GM23338 (cell line): ENCODE measurements around the gene RS1.

ENCODE experiments used
- EZH2 ChIP-seq: fragments of 200-600 bp; sonication (generic); IDR thresholded peaks from one replicate; pipeline ENCODE4 v1.8.0; 2017; ENCODE audit warnings: antibody characterized with exemption, mild to moderate bottlenecking, low read depth; ENCODE audit not compliant: unreplicated experiment
- JUNB ChIP-seq: IDR thresholded peaks from one replicate; pipeline ENCODE4 v1.6.1; 2016; ENCODE audit warnings: antibody characterized with exemption; ENCODE audit not compliant: unreplicated experiment
- POLR2AphosphoS5 ChIP-seq: IDR thresholded peaks from 2 replicates; pipeline ENCODE4 v1.6.1; 2016; ENCODE audit warnings: antibody characterized with exemption, low read depth
- TF ChIP-seq, protein P1 (sequence below), 2 experiments: fragments of 200-600 bp in 1 of 2; sonication (generic) in 1 of 2; conservative IDR thresholded peaks; 2 replicates each; pipeline versions ENCODE4 v1.5.1 to v1.6.1; 2016 to 2017; ENCODE audit warnings: antibody characterized with exemption in 2 of 2, low read depth in 2 of 2, mild to moderate bottlenecking in 2 of 2, moderate library complexity in 1 of 2
- TF ChIP-seq, protein P2 (sequence below): IDR thresholded peaks from one replicate; pipeline ENCODE4 v1.6.1; 2018; ENCODE audit warnings: antibody characterized with exemption; ENCODE audit not compliant: unreplicated experiment
- TF ChIP-seq, protein P3 (sequence below): fragments of 250-450 bp; sonication (Bioruptor Pico); IDR thresholded peaks from 2 replicates; pipeline ENCODE4 v1.5.0; 2020; ENCODE audit warnings: mild to moderate bottlenecking, moderate library complexity

DNA sequence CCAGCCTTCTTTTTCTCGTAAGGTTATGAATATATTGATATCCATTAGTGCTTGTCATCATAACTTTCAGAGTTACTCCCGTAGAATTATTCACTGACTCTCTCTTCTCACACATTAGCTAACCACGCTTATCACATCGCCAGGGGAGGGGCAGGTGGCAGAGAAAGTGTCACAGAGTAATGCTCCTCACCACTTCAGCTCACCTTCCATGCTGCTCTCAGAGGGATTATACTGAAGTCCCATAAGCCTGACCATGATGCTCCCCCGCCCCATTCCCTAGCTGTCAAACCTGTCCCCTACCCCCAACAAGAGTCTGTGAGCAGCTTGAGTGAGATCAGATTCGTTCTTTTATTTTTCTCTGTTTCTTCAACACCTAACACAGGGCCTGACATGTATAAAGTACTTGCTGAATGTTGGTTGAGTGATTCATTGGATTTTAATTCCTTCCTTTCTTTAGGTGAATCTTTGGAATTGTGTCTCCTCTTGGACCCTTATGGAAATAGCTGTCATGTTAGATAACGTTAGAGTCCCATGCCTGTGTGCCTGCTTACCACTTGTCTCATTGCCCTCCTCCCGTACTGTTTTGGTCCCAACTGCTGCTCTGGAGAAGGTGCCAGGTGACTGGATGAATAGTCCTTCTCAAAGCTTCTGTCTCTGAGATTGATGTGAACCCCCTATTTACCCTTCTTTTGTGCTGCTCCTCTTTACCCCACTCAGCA is 55.1 kb downstream of the RS1 start:
- TF ChIP-seq, protein P1, sequence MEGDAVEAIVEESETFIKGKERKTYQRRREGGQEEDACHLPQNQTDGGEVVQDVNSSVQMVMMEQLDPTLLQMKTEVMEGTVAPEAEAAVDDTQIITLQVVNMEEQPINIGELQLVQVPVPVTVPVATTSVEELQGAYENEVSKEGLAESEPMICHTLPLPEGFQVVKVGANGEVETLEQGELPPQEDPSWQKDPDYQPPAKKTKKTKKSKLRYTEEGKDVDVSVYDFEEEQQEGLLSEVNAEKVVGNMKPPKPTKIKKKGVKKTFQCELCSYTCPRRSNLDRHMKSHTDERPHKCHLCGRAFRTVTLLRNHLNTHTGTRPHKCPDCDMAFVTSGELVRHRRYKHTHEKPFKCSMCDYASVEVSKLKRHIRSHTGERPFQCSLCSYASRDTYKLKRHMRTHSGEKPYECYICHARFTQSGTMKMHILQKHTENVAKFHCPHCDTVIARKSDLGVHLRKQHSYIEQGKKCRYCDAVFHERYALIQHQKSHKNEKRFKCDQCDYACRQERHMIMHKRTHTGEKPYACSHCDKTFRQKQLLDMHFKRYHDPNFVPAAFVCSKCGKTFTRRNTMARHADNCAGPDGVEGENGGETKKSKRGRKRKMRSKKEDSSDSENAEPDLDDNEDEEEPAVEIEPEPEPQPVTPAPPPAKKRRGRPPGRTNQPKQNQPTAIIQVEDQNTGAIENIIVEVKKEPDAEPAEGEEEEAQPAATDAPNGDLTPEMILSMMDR (conservative IDR thresholded peaks at IDR 0.05; ENCODE audit: low read depth in 2 of 2): no peak
- TF ChIP-seq, protein P2, sequence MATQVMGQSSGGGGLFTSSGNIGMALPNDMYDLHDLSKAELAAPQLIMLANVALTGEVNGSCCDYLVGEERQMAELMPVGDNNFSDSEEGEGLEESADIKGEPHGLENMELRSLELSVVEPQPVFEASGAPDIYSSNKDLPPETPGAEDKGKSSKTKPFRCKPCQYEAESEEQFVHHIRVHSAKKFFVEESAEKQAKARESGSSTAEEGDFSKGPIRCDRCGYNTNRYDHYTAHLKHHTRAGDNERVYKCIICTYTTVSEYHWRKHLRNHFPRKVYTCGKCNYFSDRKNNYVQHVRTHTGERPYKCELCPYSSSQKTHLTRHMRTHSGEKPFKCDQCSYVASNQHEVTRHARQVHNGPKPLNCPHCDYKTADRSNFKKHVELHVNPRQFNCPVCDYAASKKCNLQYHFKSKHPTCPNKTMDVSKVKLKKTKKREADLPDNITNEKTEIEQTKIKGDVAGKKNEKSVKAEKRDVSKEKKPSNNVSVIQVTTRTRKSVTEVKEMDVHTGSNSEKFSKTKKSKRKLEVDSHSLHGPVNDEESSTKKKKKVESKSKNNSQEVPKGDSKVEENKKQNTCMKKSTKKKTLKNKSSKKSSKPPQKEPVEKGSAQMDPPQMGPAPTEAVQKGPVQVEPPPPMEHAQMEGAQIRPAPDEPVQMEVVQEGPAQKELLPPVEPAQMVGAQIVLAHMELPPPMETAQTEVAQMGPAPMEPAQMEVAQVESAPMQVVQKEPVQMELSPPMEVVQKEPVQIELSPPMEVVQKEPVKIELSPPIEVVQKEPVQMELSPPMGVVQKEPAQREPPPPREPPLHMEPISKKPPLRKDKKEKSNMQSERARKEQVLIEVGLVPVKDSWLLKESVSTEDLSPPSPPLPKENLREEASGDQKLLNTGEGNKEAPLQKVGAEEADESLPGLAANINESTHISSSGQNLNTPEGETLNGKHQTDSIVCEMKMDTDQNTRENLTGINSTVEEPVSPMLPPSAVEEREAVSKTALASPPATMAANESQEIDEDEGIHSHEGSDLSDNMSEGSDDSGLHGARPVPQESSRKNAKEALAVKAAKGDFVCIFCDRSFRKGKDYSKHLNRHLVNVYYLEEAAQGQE: no peak
- no peak for TF ChIP-seq EZH2
- TF ChIP-seq POLR2AphosphoS5: no peak
- TF ChIP-seq JUNB: no peak
- TF ChIP-seq, protein P3, sequence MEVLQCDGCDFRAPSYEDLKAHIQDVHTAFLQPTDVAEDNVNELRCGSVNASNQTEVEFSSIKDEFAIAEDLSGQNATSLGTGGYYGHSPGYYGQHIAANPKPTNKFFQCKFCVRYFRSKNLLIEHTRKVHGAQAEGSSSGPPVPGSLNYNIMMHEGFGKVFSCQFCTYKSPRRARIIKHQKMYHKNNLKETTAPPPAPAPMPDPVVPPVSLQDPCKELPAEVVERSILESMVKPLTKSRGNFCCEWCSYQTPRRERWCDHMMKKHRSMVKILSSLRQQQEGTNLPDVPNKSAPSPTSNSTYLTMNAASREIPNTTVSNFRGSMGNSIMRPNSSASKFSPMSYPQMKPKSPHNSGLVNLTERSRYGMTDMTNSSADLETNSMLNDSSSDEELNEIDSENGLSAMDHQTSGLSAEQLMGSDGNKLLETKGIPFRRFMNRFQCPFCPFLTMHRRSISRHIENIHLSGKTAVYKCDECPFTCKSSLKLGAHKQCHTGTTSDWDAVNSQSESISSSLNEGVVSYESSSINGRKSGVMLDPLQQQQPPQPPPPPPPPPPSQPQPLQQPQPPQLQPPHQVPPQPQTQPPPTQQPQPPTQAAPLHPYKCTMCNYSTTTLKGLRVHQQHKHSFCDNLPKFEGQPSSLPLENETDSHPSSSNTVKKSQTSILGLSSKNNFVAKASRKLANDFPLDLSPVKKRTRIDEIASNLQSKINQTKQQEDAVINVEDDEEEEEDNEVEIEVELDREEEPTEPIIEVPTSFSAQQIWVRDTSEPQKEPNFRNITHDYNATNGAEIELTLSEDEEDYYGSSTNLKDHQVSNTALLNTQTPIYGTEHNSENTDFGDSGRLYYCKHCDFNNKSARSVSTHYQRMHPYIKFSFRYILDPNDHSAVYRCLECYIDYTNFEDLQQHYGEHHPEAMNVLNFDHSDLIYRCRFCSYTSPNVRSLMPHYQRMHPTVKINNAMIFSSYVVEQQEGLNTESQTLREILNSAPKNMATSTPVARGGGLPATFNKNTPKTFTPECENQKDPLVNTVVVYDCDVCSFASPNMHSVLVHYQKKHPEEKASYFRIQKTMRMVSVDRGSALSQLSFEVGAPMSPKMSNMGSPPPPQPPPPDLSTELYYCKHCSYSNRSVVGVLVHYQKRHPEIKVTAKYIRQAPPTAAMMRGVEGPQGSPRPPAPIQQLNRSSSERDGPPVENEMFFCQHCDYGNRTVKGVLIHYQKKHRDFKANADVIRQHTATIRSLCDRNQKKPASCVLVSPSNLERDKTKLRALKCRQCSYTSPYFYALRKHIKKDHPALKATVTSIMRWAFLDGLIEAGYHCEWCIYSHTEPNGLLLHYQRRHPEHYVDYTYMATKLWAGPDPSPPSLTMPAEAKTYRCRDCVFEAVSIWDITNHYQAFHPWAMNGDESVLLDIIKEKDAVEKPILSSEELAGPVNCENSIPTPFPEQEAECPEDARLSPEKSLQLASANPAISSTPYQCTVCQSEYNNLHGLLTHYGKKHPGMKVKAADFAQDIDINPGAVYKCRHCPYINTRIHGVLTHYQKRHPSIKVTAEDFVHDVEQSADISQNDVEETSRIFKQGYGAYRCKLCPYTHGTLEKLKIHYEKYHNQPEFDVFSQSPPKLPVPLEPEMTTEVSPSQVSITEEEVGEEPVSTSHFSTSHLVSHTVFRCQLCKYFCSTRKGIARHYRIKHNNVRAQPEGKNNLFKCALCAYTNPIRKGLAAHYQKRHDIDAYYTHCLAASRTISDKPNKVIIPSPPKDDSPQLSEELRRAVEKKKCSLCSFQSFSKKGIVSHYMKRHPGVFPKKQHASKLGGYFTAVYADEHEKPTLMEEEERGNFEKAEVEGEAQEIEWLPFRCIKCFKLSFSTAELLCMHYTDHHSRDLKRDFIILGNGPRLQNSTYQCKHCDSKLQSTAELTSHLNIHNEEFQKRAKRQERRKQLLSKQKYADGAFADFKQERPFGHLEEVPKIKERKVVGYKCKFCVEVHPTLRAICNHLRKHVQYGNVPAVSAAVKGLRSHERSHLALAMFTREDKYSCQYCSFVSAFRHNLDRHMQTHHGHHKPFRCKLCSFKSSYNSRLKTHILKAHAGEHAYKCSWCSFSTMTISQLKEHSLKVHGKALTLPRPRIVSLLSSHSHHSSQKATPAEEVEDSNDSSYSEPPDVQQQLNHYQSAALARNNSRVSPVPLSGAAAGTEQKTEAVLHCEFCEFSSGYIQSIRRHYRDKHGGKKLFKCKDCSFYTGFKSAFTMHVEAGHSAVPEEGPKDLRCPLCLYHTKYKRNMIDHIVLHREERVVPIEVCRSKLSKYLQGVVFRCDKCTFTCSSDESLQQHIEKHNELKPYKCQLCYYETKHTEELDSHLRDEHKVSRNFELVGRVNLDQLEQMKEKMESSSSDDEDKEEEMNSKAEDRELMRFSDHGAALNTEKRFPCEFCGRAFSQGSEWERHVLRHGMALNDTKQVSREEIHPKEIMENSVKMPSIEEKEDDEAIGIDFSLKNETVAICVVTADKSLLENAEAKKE: no peak
